HL-60 (cell line): ENCODE data around the gene TOP3A.

Source experiments
- DNase-seq, 2 experiments: peaks; one replicate each; pipeline ENCODE4 v3.0.0-alpha.2; 2010 to 2020; ENCODE audit warnings: low read depth in 1 of 2, low spot score in 1 of 2
- H3K27ac ChIP-seq: fragments of 250-450 bp; sonication (Bioruptor Pico); replicated peaks from 2 replicates; pipeline ENCODE4 v1.5.1; 2020; ENCODE audit warnings: mild to moderate bottlenecking, moderate library complexity
- H3K27me3 ChIP-seq: fragments of 250-450 bp; sonication (Bioruptor Pico); 2 replicates; pipeline ENCODE4 v1.5.1; 2021; ENCODE audit warnings: mild to moderate bottlenecking, moderate library complexity; ENCODE audit not compliant: insufficient read depth, poor library complexity, severe bottlenecking
- H3K4me3 ChIP-seq: replicated peaks from 2 replicates; pipeline ENCODE4 v1.5.1; 2011; ENCODE audit warnings: mild to moderate bottlenecking, control low read depth, low read length; ENCODE audit not compliant: insufficient read depth
- CTCF ChIP-seq: IDR thresholded peaks from one replicate; pipeline ENCODE4 v1.5.1; 2011; ENCODE audit warnings: low read length, control low read depth, inconsistent platforms; ENCODE audit not compliant: insufficient read depth
- GABPA ChIP-seq: IDR thresholded peaks from 2 replicates; pipeline ENCODE4 v1.6.1; 2012; ENCODE audit warnings: low read depth
- POLR2AphosphoS5 ChIP-seq: IDR thresholded peaks from 2 replicates; pipeline ENCODE4 v1.6.1; 2012; ENCODE audit warnings: low read depth
- REST ChIP-seq: IDR thresholded peaks from 2 replicates; pipeline ENCODE4 v1.6.1; 2012; ENCODE audit warnings: low read depth; ENCODE audit not compliant: insufficient replicate concordance
- SPI1 ChIP-seq: IDR thresholded peaks from 2 replicates; pipeline ENCODE4 v1.6.1; 2012; ENCODE audit warnings: low read depth, mild to moderate bottlenecking, borderline replicate concordance

The TOP3A gene

GRCh38 chr17:18241229-18241871, 73.4 kb downstream of the TOP3A start:
- TF ChIP-seq GABPA, result no peak
- TF ChIP-seq CTCF, result no peak
- TF ChIP-seq REST, result no peak
- no peak for TF ChIP-seq POLR2AphosphoS5
- no peak overlapping the region for H3K27ac ChIP-seq
- no peak for DNase-seq
- no peak overlapping the region for H3K4me3 ChIP-seq
- no peaks in the 10 kb centered on the region for H3K27me3 ChIP-seq

DNA sequence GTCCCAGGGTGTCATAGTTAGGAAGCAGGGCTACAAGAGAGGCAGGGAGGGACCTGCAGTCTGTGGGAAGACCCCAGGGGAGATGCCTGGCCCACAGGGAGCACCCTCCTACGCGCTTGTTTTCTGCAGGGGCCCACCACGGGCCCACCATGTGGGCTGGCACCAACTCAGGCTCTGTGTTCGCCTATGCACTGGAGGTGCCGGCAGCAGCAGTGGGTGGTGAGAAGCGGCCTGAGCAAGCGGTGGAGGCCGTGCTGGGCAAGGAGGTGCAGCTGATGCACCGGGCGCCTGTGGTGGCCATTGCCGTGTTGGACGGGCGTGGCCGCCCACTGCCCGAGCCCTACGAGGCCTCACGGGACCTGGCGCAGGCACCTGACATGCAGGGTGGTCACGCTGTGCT, 74.3 kb downstream of the TOP3A start:
- H3K27me3 ChIP-seq, result no peaks in the 10 kb centered on the region
- TF ChIP-seq CTCF (no peak), REST (no peak), POLR2AphosphoS5 (no peak), GABPA (no peak), SPI1 (no peak)
- no peak overlapping the region for H3K4me3 ChIP-seq
- DNase-seq, result no peak
- no peak overlapping the region for H3K27ac ChIP-seq

GRCh38 chr17:18238299-18238698, 76.5 kb downstream of the TOP3A start:
- no peak for TF ChIP-seq CTCF
- no peak for TF ChIP-seq GABPA
- no peak for TF ChIP-seq REST
- no peak for TF ChIP-seq POLR2AphosphoS5
- TF ChIP-seq SPI1, result no peak
- H3K27me3 ChIP-seq, result no peaks in the 10 kb centered on the region
- H3K27ac ChIP-seq, result no peak overlapping the region
- DNase-seq, result no peak
- H3K4me3 ChIP-seq, result no peak overlapping the region
